ENCODE data around the gene RASGRF1. TPM values are rescaled to one million over a fixed set of nuclear protein-coding genes. Genes with fewer than 3 reads are reported as not detected.

The RASGRF1 gene
- total RNA-seq, 5 donors from 2014 or later (not counting 1 experiment from before 2014, with no cell fraction given), result 0.09 to 0.49 (median 0.22) TPM; not detected in 2

DNA sequence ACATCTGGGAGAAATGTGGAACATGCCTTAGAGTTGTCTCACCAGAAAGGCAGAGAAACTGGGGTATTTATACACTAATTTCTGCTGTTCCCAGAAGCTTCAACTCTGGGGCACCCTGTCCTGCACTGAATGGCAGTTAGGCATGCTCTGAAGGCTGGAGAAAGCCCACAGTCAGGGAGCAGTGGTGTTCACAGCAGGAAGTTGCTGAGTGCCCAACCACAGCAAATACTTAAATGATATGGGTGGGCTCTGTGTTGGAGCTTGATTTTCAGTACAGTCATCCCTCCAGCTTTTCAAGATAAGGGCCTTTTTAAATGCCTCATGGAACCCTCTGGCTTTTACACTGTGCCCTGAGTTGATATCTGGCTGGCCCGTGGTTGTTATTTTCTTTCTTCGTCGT, 38.7 kb upstream of the RASGRF1 start:
- peaks cover 0 to 10% of the 10 kb centered on the region in 2 experiments for H3K27me3 ChIP-seq (replicated peaks in 1 of 2; ENCODE audit: control insufficient read depth in 2 of 2, extremely low read depth in 1 of 2, insufficient read depth in 2 of 2, low read length in 1 of 2)
- 90% methylated on average over 3 of the region's 3 CpGs for WGBS (ENCODE audit: insufficient coverage)
- H3K9me3 ChIP-seq, result no peaks in the 10 kb centered on the region
- ChIA-PET CTCF (no interaction called here), POLR2A (no interaction called here)
- no peak for ATAC-seq (replicated peaks in 1 of 4)
- Mint-ChIP-seq H3K27ac (no peak overlapping the region), H3K4me3 (no peak overlapping the region), H3K27me3 (peaks cover 32 to 48% of the 10 kb centered on the region in 2 donors), H3K9me3 (peaks cover 0 to 4% (median 0%) of the 10 kb centered on the region in 3 donors), H3K4me1 (no peaks in the 10 kb centered on the region), H3K36me3 (no peaks in the 10 kb centered on the region)
- H3K27ac ChIP-seq (ENCODE audit: low read length), result no peak overlapping the region
- DNase-seq, result no peak
- no peaks in the 10 kb centered on the region for H3K4me1 ChIP-seq (ENCODE audit: control insufficient read depth in 1 of 2, extremely low read depth in 1 of 2, insufficient read depth in 2 of 2, low read length in 2 of 2)
- no peaks in the 10 kb centered on the region for H3K36me3 ChIP-seq (ENCODE audit: control insufficient read depth in 2 of 2, extremely low read depth in 1 of 2, insufficient read depth in 1 of 2, low read length in 1 of 2)
- no peak overlapping the region for H3K4me3 ChIP-seq (ENCODE audit: control insufficient read depth in 1 of 2, extremely low read depth in 1 of 2, low read length in 1 of 2)

DNA sequence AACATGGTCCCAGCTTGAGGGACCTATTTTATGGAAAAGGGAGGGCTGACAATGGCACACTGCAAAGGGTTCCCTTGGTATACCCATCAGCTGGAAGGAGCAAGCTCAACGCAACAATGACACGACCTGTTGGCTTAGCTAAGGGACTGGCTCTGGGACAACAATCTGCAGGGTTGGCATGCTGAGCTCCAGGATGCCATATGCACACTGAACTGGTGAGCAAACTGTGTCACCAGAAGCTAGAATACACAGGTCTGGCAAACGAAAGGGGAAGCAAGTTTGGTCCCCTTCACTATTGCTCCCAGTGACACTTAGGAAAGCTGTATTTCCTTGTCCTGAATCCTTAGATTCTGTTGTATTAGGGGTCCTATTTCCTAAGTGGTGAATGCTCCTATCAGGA, 38.0 kb upstream of the RASGRF1 start:
- no peak overlapping the region for H3K4me3 ChIP-seq (ENCODE audit: control insufficient read depth in 1 of 2, extremely low read depth in 1 of 2, low read length in 1 of 2)

DNA sequence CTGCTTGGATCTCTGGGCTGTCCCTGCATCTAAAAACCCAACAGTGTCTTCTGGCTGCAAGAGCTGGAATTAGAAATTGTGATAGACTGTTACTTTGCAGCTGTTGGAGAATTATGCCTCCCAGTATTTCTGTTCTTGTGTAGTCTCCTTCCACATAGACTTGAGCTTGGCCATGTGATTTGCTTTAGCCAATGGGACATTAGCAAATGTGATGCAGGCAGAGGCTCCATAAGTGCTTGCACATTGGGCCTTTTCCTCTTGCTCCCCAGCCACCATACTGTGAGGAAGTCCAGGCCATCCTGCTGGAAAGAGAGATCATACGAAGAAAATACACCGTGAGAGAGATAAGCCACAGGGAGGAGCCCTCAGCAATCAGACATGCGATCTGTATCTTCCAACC, 33.8 kb upstream of the RASGRF1 start:
- CTCF ChIA-PET, result no interaction called here
- no peak overlapping the region for H3K27ac ChIP-seq (ENCODE audit: low read length)
- no peaks in the 10 kb centered on the region for H3K36me3 ChIP-seq (ENCODE audit: control insufficient read depth in 2 of 2, extremely low read depth in 1 of 2, insufficient read depth in 1 of 2, low read length in 1 of 2)
- H3K9me3 ChIP-seq, result no peaks in the 10 kb centered on the region
- H3K27ac Mint-ChIP-seq, result no peak overlapping the region
- POLR2A ChIA-PET, result no interaction called here
- no peaks in the 10 kb centered on the region for H3K4me1 Mint-ChIP-seq
- no peak overlapping the region for H3K4me3 ChIP-seq (ENCODE audit: control insufficient read depth in 1 of 2, extremely low read depth in 1 of 2, low read length in 1 of 2)
- no peaks in the 10 kb centered on the region for H3K4me1 ChIP-seq (ENCODE audit: control insufficient read depth in 1 of 2, extremely low read depth in 1 of 2, insufficient read depth in 2 of 2, low read length in 2 of 2)
- H3K36me3 Mint-ChIP-seq, result no peaks in the 10 kb centered on the region
- H3K27me3 Mint-ChIP-seq, result peaks cover 19 to 26% of the 10 kb centered on the region in 2 donors
- no peak for ATAC-seq (replicated peaks in 1 of 4)
- H3K4me3 Mint-ChIP-seq, result no peak overlapping the region
- DNase-seq, result no peak
- H3K27me3 ChIP-seq (replicated peaks in 1 of 2; ENCODE audit: control insufficient read depth in 2 of 2, extremely low read depth in 1 of 2, insufficient read depth in 2 of 2, low read length in 1 of 2), result peaks cover 0 to 11% of the 10 kb centered on the region in 2 experiments
- H3K9me3 Mint-ChIP-seq, result no peaks in the 10 kb centered on the region
- 0% methylated on average over 1 of the region's 3 CpGs for WGBS (ENCODE audit: insufficient coverage)

More for the DNA sequence above, 38.0 kb upstream of the RASGRF1 start:
- no peaks in the 10 kb centered on the region for H3K4me1 Mint-ChIP-seq
- H3K4me1 ChIP-seq (ENCODE audit: control insufficient read depth in 1 of 2, extremely low read depth in 1 of 2, insufficient read depth in 2 of 2, low read length in 2 of 2), result no peaks in the 10 kb centered on the region
- H3K27ac Mint-ChIP-seq, result no peak overlapping the region
- H3K27me3 Mint-ChIP-seq, result peaks cover 28 to 43% of the 10 kb centered on the region in 2 donors
- H3K36me3 Mint-ChIP-seq, result no peaks in the 10 kb centered on the region
- H3K27me3 ChIP-seq (replicated peaks in 1 of 2; ENCODE audit: control insufficient read depth in 2 of 2, extremely low read depth in 1 of 2, insufficient read depth in 2 of 2, low read length in 1 of 2), result peaks cover 0 to 9% of the 10 kb centered on the region in 2 experiments
- H3K36me3 ChIP-seq (ENCODE audit: control insufficient read depth in 2 of 2, extremely low read depth in 1 of 2, insufficient read depth in 1 of 2, low read length in 1 of 2), result no peaks in the 10 kb centered on the region
- ATAC-seq (replicated peaks in 1 of 4) (no peak), DNase-seq (no peak)
- ChIA-PET CTCF (no interaction called here), POLR2A (no interaction called here)
- no peaks in the 10 kb centered on the region for H3K9me3 ChIP-seq
- H3K27ac ChIP-seq (ENCODE audit: low read length), result no peak overlapping the region
- H3K4me3 Mint-ChIP-seq, result no peak overlapping the region
- WGBS (ENCODE audit: insufficient coverage), result 50% methylated on average over 2 of the region's 3 CpGs
- H3K9me3 Mint-ChIP-seq, result peaks cover 0 to 4% (median 0%) of the 10 kb centered on the region in 3 donors

DNA sequence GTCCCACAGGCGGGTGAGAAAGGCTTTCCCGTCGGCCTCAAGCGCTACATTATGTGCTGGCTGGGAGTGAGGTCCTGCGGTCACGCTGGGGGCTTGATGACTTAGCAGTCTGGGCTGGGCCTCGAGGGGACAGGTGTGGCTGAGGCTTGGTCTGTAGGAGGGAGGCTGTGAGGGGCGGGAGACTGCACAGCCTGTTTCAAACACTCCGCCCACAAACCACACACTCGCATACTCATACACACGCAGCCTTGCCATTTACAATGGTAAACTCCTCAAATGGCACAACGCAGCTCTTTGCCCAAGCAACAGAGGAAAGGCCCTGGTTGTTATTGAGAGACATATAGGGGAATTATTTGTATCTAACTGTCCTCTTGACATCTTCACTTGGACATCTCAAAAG, 32.4 kb upstream of the RASGRF1 start:
- Histone ChIP-seq H3K36me3 (ENCODE audit: control insufficient read depth in 2 of 2, extremely low read depth in 1 of 2, insufficient read depth in 1 of 2, low read length in 1 of 2) (no peaks in the 10 kb centered on the region), H3K4me1 (ENCODE audit: control insufficient read depth in 1 of 2, extremely low read depth in 1 of 2, insufficient read depth in 2 of 2, low read length in 2 of 2) (no peaks in the 10 kb centered on the region), H3K27ac (ENCODE audit: low read length) (no peak overlapping the region), H3K4me3 (ENCODE audit: control insufficient read depth in 1 of 2, extremely low read depth in 1 of 2, low read length in 1 of 2) (no peak overlapping the region), H3K9me3 (no peaks in the 10 kb centered on the region), H3K27me3 (replicated peaks in 1 of 2; ENCODE audit: control insufficient read depth in 2 of 2, extremely low read depth in 1 of 2, insufficient read depth in 2 of 2, low read length in 1 of 2) (peaks cover 0 to 11% of the 10 kb centered on the region in 2 experiments)
- 94% methylated on average over 6 of the region's 12 CpGs for WGBS (ENCODE audit: insufficient coverage)
- Mint-ChIP-seq H3K4me3 (no peak overlapping the region), H3K27ac (no peak overlapping the region), H3K27me3 (peaks cover 14 to 22% of the 10 kb centered on the region in 2 donors), H3K9me3 (no peaks in the 10 kb centered on the region), H3K4me1 (no peaks in the 10 kb centered on the region), H3K36me3 (no peaks in the 10 kb centered on the region)
- ATAC-seq (replicated peaks in 1 of 4), result no peak
- DNase-seq, result no peak
- ChIA-PET CTCF (no interaction called here), POLR2A (no interaction called here)

DNA sequence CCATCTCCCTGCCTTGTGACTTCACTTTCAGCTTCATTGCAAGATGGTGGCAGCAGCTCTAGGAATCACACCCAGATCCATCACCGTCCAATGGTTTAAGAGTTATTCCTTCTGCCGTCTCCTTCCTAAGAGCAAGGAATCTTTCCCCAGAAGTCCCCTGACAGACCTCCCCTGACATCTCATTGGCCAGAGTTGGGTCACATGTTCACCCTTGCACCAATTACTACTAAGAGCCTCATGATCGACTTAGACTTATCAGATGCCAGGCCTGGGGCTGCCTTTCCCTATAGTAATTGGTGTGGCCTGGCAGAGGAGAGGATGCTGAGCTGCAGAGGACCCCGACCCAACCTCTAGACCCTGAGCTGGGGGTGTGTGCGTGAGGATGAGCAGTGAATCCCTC, 31.8 kb upstream of the RASGRF1 start:
- POLR2A ChIA-PET, result no interaction called here

DNA sequence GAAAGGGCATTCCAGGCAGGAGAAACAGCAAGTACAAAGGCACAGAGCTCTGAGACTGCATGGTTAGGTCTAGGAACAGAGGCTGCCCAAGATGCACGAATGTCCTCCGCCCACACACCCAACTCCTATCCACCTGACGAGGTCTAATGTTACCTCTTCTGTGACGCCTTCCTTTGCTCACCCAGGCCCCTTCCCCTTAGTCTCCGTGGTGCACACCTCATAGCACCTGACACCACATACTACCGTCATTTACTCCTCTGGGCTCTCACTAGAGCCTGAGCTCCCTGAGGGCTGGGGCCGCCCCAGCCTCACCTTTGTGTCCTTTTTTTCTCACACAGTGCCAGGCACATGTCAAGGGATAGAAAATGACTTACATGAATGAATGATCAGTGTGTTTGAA, 31.0 kb upstream of the RASGRF1 start:
- no peaks in the 10 kb centered on the region for H3K36me3 ChIP-seq (ENCODE audit: control insufficient read depth in 2 of 2, extremely low read depth in 1 of 2, insufficient read depth in 1 of 2, low read length in 1 of 2)
- Mint-ChIP-seq H3K27me3 (peaks cover 15% of the 10 kb centered on the region in 2 donors), H3K36me3 (no peaks in the 10 kb centered on the region), H3K9me3 (no peaks in the 10 kb centered on the region), H3K4me1 (no peaks in the 10 kb centered on the region), H3K4me3 (no peak overlapping the region), H3K27ac (no peak overlapping the region)
- no peak overlapping the region for H3K27ac ChIP-seq (ENCODE audit: low read length)
- ChIA-PET CTCF (no interaction called here), POLR2A (no interaction called here)
- no peaks in the 10 kb centered on the region for H3K4me1 ChIP-seq (ENCODE audit: control insufficient read depth in 1 of 2, extremely low read depth in 1 of 2, insufficient read depth in 2 of 2, low read length in 2 of 2)
- DNase-seq (no peak), ATAC-seq (replicated peaks in 1 of 4) (no peak)
- no peak overlapping the region for H3K4me3 ChIP-seq (ENCODE audit: control insufficient read depth in 1 of 2, extremely low read depth in 1 of 2, low read length in 1 of 2)
- no peaks in the 10 kb centered on the region for H3K9me3 ChIP-seq
- WGBS (ENCODE audit: insufficient coverage), result 66% methylated on average over 4 of the region's 7 CpGs
- peaks cover 0 to 18% of the 10 kb centered on the region in 2 experiments for H3K27me3 ChIP-seq (replicated peaks in 1 of 2; ENCODE audit: control insufficient read depth in 2 of 2, extremely low read depth in 1 of 2, insufficient read depth in 2 of 2, low read length in 1 of 2)

More for the DNA sequence above, 31.8 kb upstream of the RASGRF1 start:
- no peaks in the 10 kb centered on the region for H3K36me3 ChIP-seq (ENCODE audit: control insufficient read depth in 2 of 2, extremely low read depth in 1 of 2, insufficient read depth in 1 of 2, low read length in 1 of 2)
- peaks cover 0 to 17% of the 10 kb centered on the region in 2 experiments for H3K27me3 ChIP-seq (replicated peaks in 1 of 2; ENCODE audit: control insufficient read depth in 2 of 2, extremely low read depth in 1 of 2, insufficient read depth in 2 of 2, low read length in 1 of 2)
- Mint-ChIP-seq H3K27ac (no peak overlapping the region), H3K27me3 (peaks cover 11 to 17% of the 10 kb centered on the region in 2 donors), H3K36me3 (no peaks in the 10 kb centered on the region), H3K9me3 (no peaks in the 10 kb centered on the region), H3K4me1 (no peaks in the 10 kb centered on the region), H3K4me3 (no peak overlapping the region)
- CTCF ChIA-PET, result no interaction called here
- WGBS (ENCODE audit: insufficient coverage), result 67% methylated on average over 3 of the region's 5 CpGs
- no peak overlapping the region for H3K27ac ChIP-seq (ENCODE audit: low read length)
- no peaks in the 10 kb centered on the region for H3K9me3 ChIP-seq
- H3K4me1 ChIP-seq (ENCODE audit: control insufficient read depth in 1 of 2, extremely low read depth in 1 of 2, insufficient read depth in 2 of 2, low read length in 2 of 2), result no peaks in the 10 kb centered on the region
- DNase-seq (no peak), ATAC-seq (replicated peaks in 1 of 4) (no peak)
- no peak overlapping the region for H3K4me3 ChIP-seq (ENCODE audit: control insufficient read depth in 1 of 2, extremely low read depth in 1 of 2, low read length in 1 of 2)
